ENCODE measurements around the gene BNIP2.
"Not testable (repeated sequence)": the region's sequence is repeated elsewhere in the genome, so short reads cannot be mapped to it uniquely, and the experiment has no call there.

BNIP2 gene

GRCh38 chr15:59642351-59642750, 46.8 kb downstream of the BNIP2 start:
- no peak overlapping the region for H3K27ac Mint-ChIP-seq

GRCh38 chr15:59637507-59637906, 51.6 kb downstream of the BNIP2 start:
- H3K27ac Mint-ChIP-seq, H3K4me3 Mint-ChIP-seq: not testable (repeated sequence)

More at GRCh38 chr15:59642351-59642750, 46.8 kb downstream of the BNIP2 start:
- H3K27me3 Mint-ChIP-seq (ENCODE audit: low read depth, poor library complexity) = peaks cover 2% of the 10 kb centered on the region
- H3K36me3 Mint-ChIP-seq (ENCODE audit: low read depth) = peaks cover 57% of the 10 kb centered on the region
- no peak overlapping the region for H3K4me3 Mint-ChIP-seq
- TF ChIP-seq CTCF (IDR thresholded peaks at IDR 0.05) = no peak
- no peaks in the 10 kb centered on the region for H3K9me3 Mint-ChIP-seq
- H3K4me1 Mint-ChIP-seq = no peaks in the 10 kb centered on the region
- no peak for DNase-seq

GRCh38 chr15:59636184-59636583, 52.9 kb downstream of the BNIP2 start:
- Mint-ChIP-seq H3K4me1 (peaks cover 11% of the 10 kb centered on the region), H3K36me3 (ENCODE audit: low read depth) (peaks cover 47% of the 10 kb centered on the region), H3K4me3 (no peak overlapping the region), H3K27ac (no peak overlapping the region), H3K9me3 (no peaks in the 10 kb centered on the region), H3K27me3 (ENCODE audit: low read depth, poor library complexity) (no peaks in the 10 kb centered on the region)
- TF ChIP-seq CTCF (IDR thresholded peaks at IDR 0.05) = no peak
- DNase-seq = no peak

More at GRCh38 chr15:59637507-59637906, 51.6 kb downstream of the BNIP2 start:
- not testable (repeated sequence) for DNase-seq; H3K9me3 Mint-ChIP-seq; H3K4me1 Mint-ChIP-seq; H3K27me3 Mint-ChIP-seq (ENCODE audit: low read depth, poor library complexity)
- H3K36me3 Mint-ChIP-seq (ENCODE audit: low read depth) = peaks cover 57% of the 10 kb centered on the region

GRCh38 chr15:59632714-59633113, 56.4 kb downstream of the BNIP2 start:
- H3K36me3 Mint-ChIP-seq (ENCODE audit: low read depth) = peaks cover 22% of the 10 kb centered on the region
- no peaks in the 10 kb centered on the region for H3K9me3 Mint-ChIP-seq
- peaks cover 11% of the 10 kb centered on the region for H3K4me1 Mint-ChIP-seq
- H3K27ac Mint-ChIP-seq = no peak overlapping the region
- TF ChIP-seq CTCF (IDR thresholded peaks at IDR 0.05) = peak; percentile 65
- no peak overlapping the region for H3K4me3 Mint-ChIP-seq
- DNase-seq = peak; percentile 52
- peaks cover 3% of the 10 kb centered on the region for H3K27me3 Mint-ChIP-seq (ENCODE audit: low read depth, poor library complexity)

- Mint-ChIP-seq H3K4me1 (no peaks in the 10 kb centered on the region), H3K36me3 (ENCODE audit: low read depth) (no peaks in the 10 kb centered on the region), H3K27me3 (ENCODE audit: low read depth, poor library complexity) (peaks cover 30% of the 10 kb centered on the region), H3K9me3 (no peaks in the 10 kb centered on the region), H3K4me3 (no peak overlapping the region), H3K27ac (no peak overlapping the region)
- DNase-seq = peak; percentile 53
- TF ChIP-seq CTCF (IDR thresholded peaks at IDR 0.05) = peak; percentile 43
These were observed 66.8 kb downstream of the BNIP2 start for GRCh38 chr15:59622289-59622688.

- H3K27ac Mint-ChIP-seq = no peak overlapping the region
- no peak for TF ChIP-seq CTCF (IDR thresholded peaks at IDR 0.05)
- no peaks in the 10 kb centered on the region for H3K36me3 Mint-ChIP-seq (ENCODE audit: low read depth)
- no peak overlapping the region for H3K4me3 Mint-ChIP-seq
- H3K9me3 Mint-ChIP-seq = no peaks in the 10 kb centered on the region
- peaks cover 31% of the 10 kb centered on the region for H3K27me3 Mint-ChIP-seq (ENCODE audit: low read depth, poor library complexity)
- peaks cover 5% of the 10 kb centered on the region for H3K4me1 Mint-ChIP-seq
- DNase-seq = no peak
These were observed 70.7 kb downstream of the BNIP2 start for GRCh38 chr15:59618406-59618805.

Data from nephron progenitor cell (in vitro differentiated cells).